IMR-90 (cell line): ENCODE results near the gene TSGA10. TPM values are rescaled to one million over a fixed set of nuclear protein-coding genes. Genes with fewer than 3 reads are reported as not detected.

ENCODE experiments used
- ATAC-seq: fragments of 200-7000 bp; cut with Tn5 transposase; 2 replicates; pipeline ENCODE4 v1.9.1; 2020; ENCODE audit warnings: low read depth, mild to moderate bottlenecking, moderate library complexity
- BruUV-seq: library from RNA; stranded (reverse); fragments of 400-500 nt; replicated peaks from 2 replicates; lab custom pipeline; 2021; lab: Mats Ljungman, UMichigan
- CTCF ChIA-PET: fragments of 300-600 bp; formaldehyde crosslinking; extraction: SDS; loops from one replicate; lab custom pipeline; 2021; ENCODE audit warnings: antibody characterized with exemption; lab: Yijun Ruan, JAX
- POLR2A ChIA-PET: fragments of 300-600 bp; sonication (Branson Sonifier 250); formaldehyde crosslinking; loops from one replicate; lab custom pipeline; 2022; ENCODE audit warnings: antibody characterized with exemption; ENCODE audit not compliant: unreplicated experiment; lab: Charles Lee
- DNase-seq: peaks from one replicate; pipeline ENCODE4 v3.0.0; 2013
- H2AFZ ChIP-seq: replicated peaks from 2 replicates; pipeline ENCODE3; 2013; ENCODE audit warnings: low read length, mild to moderate bottlenecking; ENCODE audit not compliant: poor library complexity
- H2AK5ac ChIP-seq: 2 replicates; pipeline ENCODE4 v1.6.1; 2013; ENCODE audit warnings: low read depth, low read length, inconsistent platforms
- H2AK9ac ChIP-seq: replicated peaks from 2 replicates; pipeline ENCODE3; 2013; ENCODE audit warnings: mild to moderate bottlenecking, low read depth, low read length, moderate library complexity; ENCODE audit not compliant: poor library complexity
- H2BK120ac ChIP-seq: 2 replicates; pipeline ENCODE4 v1.6.1; 2013; ENCODE audit warnings: low read depth, low read length, inconsistent platforms
- H2BK15ac ChIP-seq: 3 replicates; pipeline ENCODE4 v1.6.1; 2013; ENCODE audit warnings: low read depth, low read length, inconsistent platforms
- H2BK20ac ChIP-seq: 2 replicates; pipeline ENCODE4 v1.6.1; 2013; ENCODE audit warnings: low read depth, mild to moderate bottlenecking, inconsistent platforms, low read length, moderate library complexity
- H2BK5ac ChIP-seq: 2 replicates; pipeline ENCODE4 v1.6.1; 2013; ENCODE audit warnings: mild to moderate bottlenecking, low read depth, low read length, inconsistent platforms; ENCODE audit not compliant: poor library complexity, severe bottlenecking
- H3K14ac ChIP-seq: replicated peaks from 2 replicates; pipeline ENCODE4 v1.6.1; 2013; ENCODE audit warnings: low read depth, low read length, inconsistent platforms
- H3K18ac ChIP-seq: 2 replicates; pipeline ENCODE4 v1.6.1; 2013; ENCODE audit warnings: low read depth, low read length, control low read depth
- H3K23ac ChIP-seq: 2 replicates; pipeline ENCODE4 v1.6.1; 2013; ENCODE audit warnings: low read depth, low read length, inconsistent platforms
- H3K27ac ChIP-seq: 2 replicates; pipeline ENCODE4 v1.5.1; 2013; ENCODE audit warnings: mild to moderate bottlenecking, control low read depth, low read length; ENCODE audit not compliant: insufficient read depth
- H3K27me3 ChIP-seq: 2 replicates; pipeline ENCODE4 v1.6.1; 2013; ENCODE audit warnings: low read length; ENCODE audit not compliant: control insufficient read depth, insufficient read depth
- H3K36me3 ChIP-seq: 2 replicates; pipeline ENCODE4 v1.6.1; 2013; ENCODE audit warnings: low read length, mixed read lengths; ENCODE audit not compliant: control insufficient read depth, insufficient read depth
- H3K4ac ChIP-seq: 2 replicates; pipeline ENCODE4 v1.6.1; 2013; ENCODE audit warnings: low read depth, low read length, inconsistent platforms
- H3K4me1 ChIP-seq: 2 replicates; pipeline ENCODE4 v1.6.1; 2013; ENCODE audit warnings: low read length, mixed read lengths; ENCODE audit not compliant: control insufficient read depth, insufficient read depth
- H3K4me2 ChIP-seq: 2 replicates; pipeline ENCODE4 v1.6.1; 2013; ENCODE audit warnings: low read depth, mild to moderate bottlenecking, control low read depth, low read length, moderate library complexity
- H3K4me3 ChIP-seq: 2 replicates; pipeline ENCODE4 v1.5.1; 2013; ENCODE audit warnings: low read depth, mild to moderate bottlenecking, control low read depth, low read length, moderate library complexity; ENCODE audit not compliant: insufficient read depth
- H3K56ac ChIP-seq: 2 replicates; pipeline ENCODE4 v1.6.1; 2013; ENCODE audit warnings: low read length, inconsistent platforms; ENCODE audit not compliant: insufficient read depth; ENCODE audit errors: extremely low read depth
- H3K79me1 ChIP-seq, 2 experiments: 2 replicates each; pipeline ENCODE4 v1.6.1; 2013; ENCODE audit warnings: low read length in 2 of 2, inconsistent platforms in 1 of 2, low read depth in 1 of 2
- H3K9ac ChIP-seq: 2 replicates; pipeline ENCODE4 v1.6.1; 2013; ENCODE audit warnings: low read depth, low read length, control low read depth
- H3K9me1 ChIP-seq: 2 replicates; pipeline ENCODE4 v1.6.1; 2013; ENCODE audit warnings: low read length, inconsistent platforms; ENCODE audit not compliant: insufficient read depth
- H3K9me3 ChIP-seq: 2 replicates; pipeline ENCODE4 v1.6.1; 2013; ENCODE audit warnings: low read length; ENCODE audit not compliant: control insufficient read depth, insufficient read depth
- H4K20me1 ChIP-seq: 2 replicates; pipeline ENCODE4 v1.6.1; 2013; ENCODE audit warnings: low read length, inconsistent platforms; ENCODE audit not compliant: insufficient read depth
- H4K5ac ChIP-seq: 2 replicates; pipeline ENCODE4 v1.6.1; 2013; ENCODE audit warnings: mild to moderate bottlenecking, low read depth, low read length, control low read depth
- H4K8ac ChIP-seq, 2 experiments: 2 replicates each; pipeline ENCODE4 v1.6.1; 2013; ENCODE audit warnings: low read depth in 2 of 2, low read length in 2 of 2, control low read depth in 1 of 2, inconsistent platforms in 1 of 2
- H4K91ac ChIP-seq: 2 replicates; pipeline ENCODE4 v1.6.1; 2013; ENCODE audit warnings: low read depth, low read length, inconsistent platforms; ENCODE audit not compliant: insufficient read depth
- BHLHE40 ChIP-seq: fragments of 150-350 bp; IDR thresholded peaks from 2 replicates; pipeline ENCODE4 v1.6.1; 2016; ENCODE audit warnings: mild to moderate bottlenecking, low read depth, low read length
- CEBPB ChIP-seq: IDR thresholded peaks from 2 replicates; pipeline ENCODE4 v1.6.1; 2012; ENCODE audit warnings: low read depth, low read length, improper control_type of control experiment
- CHD1 ChIP-seq: IDR thresholded peaks from 2 replicates; pipeline ENCODE4 v1.6.1; 2012; ENCODE audit warnings: low read depth, low read length, improper control_type of control experiment
- FOS ChIP-seq: fragments of 150-350 bp; IDR thresholded peaks from 2 replicates; pipeline ENCODE4 v1.6.1; 2016; ENCODE audit warnings: low read depth, low read length
- MAFK ChIP-seq: IDR thresholded peaks from 2 replicates; pipeline ENCODE4 v1.6.1; 2012; ENCODE audit warnings: low read depth, low read length, improper control_type of control experiment
- MAZ ChIP-seq: IDR thresholded peaks from 2 replicates; pipeline ENCODE4 v1.6.1; 2012; ENCODE audit warnings: low read depth, mild to moderate bottlenecking, low read length, improper control_type of control experiment, moderate library complexity, borderline replicate concordance
- MXI1 ChIP-seq: IDR thresholded peaks from 2 replicates; pipeline ENCODE4 v1.6.1; 2012; ENCODE audit warnings: low read depth, mild to moderate bottlenecking, low read length, moderate library complexity, borderline replicate concordance
- NFE2L2 ChIP-seq: fragments of 150-350 bp; IDR thresholded peaks from 2 replicates; pipeline ENCODE4 v1.6.1; 2016; ENCODE audit warnings: low read depth, mild to moderate bottlenecking, low read length
- POLR2A ChIP-seq: IDR thresholded peaks from 2 replicates; pipeline ENCODE4 v1.6.1; 2012; ENCODE audit warnings: mild to moderate bottlenecking, low read depth, low read length
- RAD21 ChIP-seq: IDR thresholded peaks from 2 replicates; pipeline ENCODE4 v1.6.1; 2012; ENCODE audit warnings: low read length, improper control_type of control experiment
- RCOR1 ChIP-seq: IDR thresholded peaks from 2 replicates; pipeline ENCODE4 v1.6.1; 2012; ENCODE audit warnings: mild to moderate bottlenecking, low read length, improper control_type of control experiment; ENCODE audit not compliant: insufficient replicate concordance
- RFX5 ChIP-seq: IDR thresholded peaks from 2 replicates; pipeline ENCODE4 v1.8.0; 2012; ENCODE audit warnings: low read depth, mild to moderate bottlenecking, low read length, moderate library complexity
- SMC3 ChIP-seq: fragments of 150-350 bp; IDR thresholded peaks from 2 replicates; pipeline ENCODE4 v1.6.1; 2016; ENCODE audit warnings: low read depth, mild to moderate bottlenecking, antibody characterized with exemption, low read length, moderate library complexity
- WGBS, 2 experiments: methylation state at CpG; one replicate each; pipeline versions ENCODE4 v1.1.5 to v1.1.7; 2013; ENCODE audit warnings: missing lambda C conversion rate in 2 of 2; ENCODE audit not compliant: insufficient read length in 1 of 2; ENCODE audit errors: extremely low coverage in 2 of 2; 5-methylcytosine and 5-hydroxymethylcytosine counted together
- dilution Hi-C: fragments of 300-500 bp; cut with HindIII; formaldehyde crosslinking; loops from one replicate; pipeline ENCODE4 v1.14.3; 2018; ENCODE audit warnings: low sequenced_read_pairs; ENCODE audit not compliant: unreplicated experiment
- in situ Hi-C: fragments of 300-500 bp; cut with MboI; formaldehyde crosslinking; loops from 3 replicates; pipeline ENCODE4 v1.14.3; 2019; ENCODE audit warnings: low sequenced_read_pairs, inconsistent platforms, mixed read lengths
- intact Hi-C: fragments of 100-400 bp; cut with micrococcal nuclease; formaldehyde crosslinking; loops from 2 replicates; pipeline ENCODE4 v1.10.0; 2022
- polyA plus RNA-seq, 3 experiments: library from polyadenylated mRNA; depleted of rRNA; stranded (reverse); fragments of >200 nt; gene quantifications; 2 replicates each; pipeline ENCODE4 v1.2.3, GENCODE V29; 2012; ENCODE audit warnings: low replicate concordance in 1 of 3
- total RNA-seq: library from RNA; depleted of rRNA; stranded (reverse); fragments of >200 nt; gene quantifications from 2 replicates; pipeline ENCODE4 v1.2.3, GENCODE V29; 2012
- TF ChIP-seq, protein P1 (sequence below): fragments of 150-350 bp; IDR thresholded peaks from 2 replicates; pipeline ENCODE4 v1.6.1; 2017; ENCODE audit warnings: mild to moderate bottlenecking, antibody characterized with exemption, low read length, low read depth
- TF ChIP-seq, protein P2 (sequence below): fragments of 150-350 bp; IDR thresholded peaks from 2 replicates; pipeline ENCODE4 v1.6.1; 2016; ENCODE audit warnings: low read depth, mild to moderate bottlenecking, low read length, moderate library complexity, borderline replicate concordance
- TF ChIP-seq, protein P3 (sequence below): conservative IDR thresholded peaks from 2 replicates; pipeline ENCODE4 v1.5.1; 2012; ENCODE audit warnings: mild to moderate bottlenecking, low read depth, low read length, improper control_type of control experiment

Gene TSGA10
- total and polyA plus RNA-seq, 2 of the 4 experiments (the other 2 are of a cell fraction) = 0.32 to 0.54 TPM

DNA sequence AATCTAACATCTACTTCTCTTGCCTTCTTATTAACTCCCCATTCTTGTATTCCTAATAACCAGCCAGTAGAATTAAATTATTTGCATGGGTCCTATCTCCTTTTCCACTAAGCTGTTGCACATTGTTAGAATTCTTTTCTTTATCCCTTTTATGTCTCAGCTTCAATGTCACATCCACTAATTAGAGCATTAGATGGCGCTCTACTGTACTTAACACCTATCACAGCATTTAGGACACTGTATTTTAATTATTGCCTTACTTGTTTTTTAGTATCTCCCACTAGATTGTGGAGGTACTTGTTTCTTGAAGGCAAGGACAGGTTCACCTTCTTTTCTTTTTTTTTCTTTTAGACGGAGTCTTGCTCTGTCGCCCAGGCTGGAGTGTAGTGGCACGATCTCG is 3.9 kb upstream of the TSGA10 start:
- Histone ChIP-seq H4K20me1 (no peaks in the 10 kb centered on the region), H4K8ac (no peak overlapping the region), H3K4me3 (no peak overlapping the region), H2AK9ac (no peak overlapping the region), H3K9me1 (no peaks in the 10 kb centered on the region), H2BK120ac (no peak overlapping the region), H2BK20ac (no peak overlapping the region), H3K4ac (no peak overlapping the region), H3K9ac (no peak overlapping the region), H3K23ac (no peak overlapping the region), H3K18ac (no peak overlapping the region), H3K14ac (no peak overlapping the region), H2AFZ (no peak overlapping the region), H3K27ac (no peak overlapping the region), H3K9me3 (no peaks in the 10 kb centered on the region), H3K4me1 (peaks cover 5% of the 10 kb centered on the region), H2AK5ac (no peak overlapping the region), H4K91ac (no peak overlapping the region), H3K79me1 (peaks cover 15 to 20% of the 10 kb centered on the region in 2 experiments), H3K4me2 (no peak overlapping the region), H2BK15ac (no peak overlapping the region), H3K36me3 (no peaks in the 10 kb centered on the region), H3K27me3 (no peaks in the 10 kb centered on the region), H2BK5ac (no peak overlapping the region), H4K5ac (no peak overlapping the region), H3K56ac (no peak overlapping the region)
- DNase-seq = no peak
- ATAC-seq = no peak
- no CpG with 5 or more reads among the region's 5 CpGs for WGBS, 2 experiments
- TF ChIP-seq MAZ (no peak), CEBPB (no peak), MXI1 (no peak), CHD1 (no peak), SMC3 (no peak), POLR2A (no peak), RFX5 (no peak), NFE2L2 (no peak), BHLHE40 (no peak), MAFK (no peak), FOS (no peak), RAD21 (no peak), RCOR1 (no peak)
- TF ChIP-seq, protein P1, sequence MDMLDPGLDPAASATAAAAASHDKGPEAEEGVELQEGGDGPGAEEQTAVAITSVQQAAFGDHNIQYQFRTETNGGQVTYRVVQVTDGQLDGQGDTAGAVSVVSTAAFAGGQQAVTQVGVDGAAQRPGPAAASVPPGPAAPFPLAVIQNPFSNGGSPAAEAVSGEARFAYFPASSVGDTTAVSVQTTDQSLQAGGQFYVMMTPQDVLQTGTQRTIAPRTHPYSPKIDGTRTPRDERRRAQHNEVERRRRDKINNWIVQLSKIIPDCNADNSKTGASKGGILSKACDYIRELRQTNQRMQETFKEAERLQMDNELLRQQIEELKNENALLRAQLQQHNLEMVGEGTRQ = no peak
- TF ChIP-seq, protein P2, sequence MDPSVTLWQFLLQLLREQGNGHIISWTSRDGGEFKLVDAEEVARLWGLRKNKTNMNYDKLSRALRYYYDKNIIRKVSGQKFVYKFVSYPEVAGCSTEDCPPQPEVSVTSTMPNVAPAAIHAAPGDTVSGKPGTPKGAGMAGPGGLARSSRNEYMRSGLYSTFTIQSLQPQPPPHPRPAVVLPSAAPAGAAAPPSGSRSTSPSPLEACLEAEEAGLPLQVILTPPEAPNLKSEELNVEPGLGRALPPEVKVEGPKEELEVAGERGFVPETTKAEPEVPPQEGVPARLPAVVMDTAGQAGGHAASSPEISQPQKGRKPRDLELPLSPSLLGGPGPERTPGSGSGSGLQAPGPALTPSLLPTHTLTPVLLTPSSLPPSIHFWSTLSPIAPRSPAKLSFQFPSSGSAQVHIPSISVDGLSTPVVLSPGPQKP = no peak
- TF ChIP-seq, protein P3, sequence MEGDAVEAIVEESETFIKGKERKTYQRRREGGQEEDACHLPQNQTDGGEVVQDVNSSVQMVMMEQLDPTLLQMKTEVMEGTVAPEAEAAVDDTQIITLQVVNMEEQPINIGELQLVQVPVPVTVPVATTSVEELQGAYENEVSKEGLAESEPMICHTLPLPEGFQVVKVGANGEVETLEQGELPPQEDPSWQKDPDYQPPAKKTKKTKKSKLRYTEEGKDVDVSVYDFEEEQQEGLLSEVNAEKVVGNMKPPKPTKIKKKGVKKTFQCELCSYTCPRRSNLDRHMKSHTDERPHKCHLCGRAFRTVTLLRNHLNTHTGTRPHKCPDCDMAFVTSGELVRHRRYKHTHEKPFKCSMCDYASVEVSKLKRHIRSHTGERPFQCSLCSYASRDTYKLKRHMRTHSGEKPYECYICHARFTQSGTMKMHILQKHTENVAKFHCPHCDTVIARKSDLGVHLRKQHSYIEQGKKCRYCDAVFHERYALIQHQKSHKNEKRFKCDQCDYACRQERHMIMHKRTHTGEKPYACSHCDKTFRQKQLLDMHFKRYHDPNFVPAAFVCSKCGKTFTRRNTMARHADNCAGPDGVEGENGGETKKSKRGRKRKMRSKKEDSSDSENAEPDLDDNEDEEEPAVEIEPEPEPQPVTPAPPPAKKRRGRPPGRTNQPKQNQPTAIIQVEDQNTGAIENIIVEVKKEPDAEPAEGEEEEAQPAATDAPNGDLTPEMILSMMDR = no peak
- CTCF ChIA-PET = no interaction called here
- BruUV-seq = no TSS peak
- dilution Hi-C loops (no loop called here), in situ Hi-C loops (loop anchor here (25.0 kb wide), 1 partner anchor 1104 kb away; no protein-coding TSS in a partner anchor), intact Hi-C loops (no loop called here)
- POLR2A ChIA-PET = no interaction called here
